HG03060 (cell line): ENCODE measurements around the gene SLC25A48.
"Not testable (repeated sequence)": the region's sequence is repeated elsewhere in the genome, so short reads cannot be mapped to it uniquely, and the experiment has no call there.

ENCODE experiments used
- ATAC-seq: cut with Tn5 transposase; IDR thresholded peaks from one replicate; pipeline ENCODE4 v1.9.1; 2021; ENCODE audit warnings: low read depth, moderate number of reproducible peaks; ENCODE audit not compliant: unreplicated experiment

SLC25A48 gene

DNA sequence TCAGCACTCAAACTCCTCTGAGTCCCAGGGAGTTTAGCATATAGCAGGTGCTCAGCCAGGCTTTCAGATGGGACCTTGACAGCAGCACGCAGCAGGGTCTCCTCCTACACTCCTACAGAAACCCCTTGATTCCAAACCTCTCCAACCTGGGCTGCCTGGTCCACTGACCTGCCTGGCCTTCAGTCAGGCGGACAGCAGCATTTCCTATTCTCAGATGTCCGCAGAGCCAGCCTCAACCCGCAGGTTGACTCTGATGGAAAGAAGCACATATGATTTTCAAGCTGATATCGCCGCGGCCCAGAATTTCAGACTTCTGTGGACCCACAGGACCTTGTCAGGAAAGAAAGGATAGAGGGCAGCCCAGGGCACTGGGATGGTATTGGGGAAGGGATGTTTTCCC is 5.3 kb upstream of the SLC25A48 start:
- ATAC-seq, result no peak

- no peak for ATAC-seq
Observed at GRCh38 chr5:135829681-135830383, 4.6 kb upstream of the SLC25A48 start.

GRCh38 chr5:135830384-135830700 is 4.1 kb upstream of the SLC25A48 start:
- ATAC-seq, result no peak

DNA sequence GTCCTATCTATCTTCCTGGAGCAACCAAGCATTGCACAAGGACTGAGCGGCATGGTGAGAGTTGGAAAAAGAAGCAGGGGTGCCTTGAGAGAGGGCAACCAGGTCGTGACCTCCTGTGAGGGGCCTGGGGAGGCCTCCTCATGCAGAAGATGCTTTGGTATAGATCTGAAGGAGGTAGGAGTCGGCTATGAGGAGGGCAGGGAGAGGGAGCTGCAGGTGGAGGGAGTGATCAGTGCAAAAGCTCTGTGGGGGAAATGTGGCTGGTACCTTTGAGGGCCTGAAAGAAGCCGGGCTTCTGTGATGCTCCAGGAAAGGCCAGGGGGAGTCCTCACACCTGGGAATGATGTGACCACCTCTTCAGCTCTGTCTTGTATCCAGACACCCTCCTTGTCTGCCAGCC is 3.6 kb upstream of the SLC25A48 start:
- ATAC-seq, result no peak

GRCh38 chr5:135831439-135831838 is 3.0 kb upstream of the SLC25A48 start:
- ATAC-seq, result no peak

DNA sequence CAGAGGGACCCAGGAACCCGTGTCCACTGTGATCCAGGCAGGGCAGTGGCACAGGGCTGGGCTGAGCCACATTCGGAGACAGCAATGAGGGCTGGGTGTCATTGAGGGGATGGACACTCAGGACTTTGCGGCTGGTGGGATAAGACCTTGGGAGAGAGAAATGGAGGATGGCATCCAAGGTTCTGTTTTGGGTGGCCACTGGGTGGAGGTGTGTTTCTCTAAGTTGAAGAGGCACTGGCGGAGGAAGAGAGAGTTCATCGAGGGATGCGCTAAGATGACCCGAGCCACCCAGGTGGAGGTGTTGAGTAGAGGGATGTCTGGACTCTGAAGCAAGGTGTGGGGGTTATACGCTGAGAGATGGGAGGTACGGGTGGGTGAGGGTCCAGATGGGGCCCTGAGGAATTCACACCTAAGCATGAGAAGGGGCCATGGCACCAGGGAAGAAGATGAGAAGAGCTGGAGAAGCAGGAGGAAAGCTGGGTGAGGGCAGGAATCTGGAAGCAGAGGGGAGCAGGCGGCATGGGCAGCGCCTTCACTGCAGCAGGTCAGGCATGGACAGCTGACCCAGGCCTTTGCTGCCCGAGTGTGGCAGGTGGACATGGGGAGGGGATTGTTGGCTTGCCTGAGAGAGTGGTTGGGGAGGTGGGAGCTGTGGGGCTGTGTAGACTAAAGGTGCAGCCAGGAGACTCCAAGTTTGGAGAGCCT is 2.5 kb upstream of the SLC25A48 start:
- no peak for ATAC-seq

- ATAC-seq, result no peak
Observed at GRCh38 chr5:135832941-135833920, 1.2 kb upstream of the SLC25A48 start.

DNA sequence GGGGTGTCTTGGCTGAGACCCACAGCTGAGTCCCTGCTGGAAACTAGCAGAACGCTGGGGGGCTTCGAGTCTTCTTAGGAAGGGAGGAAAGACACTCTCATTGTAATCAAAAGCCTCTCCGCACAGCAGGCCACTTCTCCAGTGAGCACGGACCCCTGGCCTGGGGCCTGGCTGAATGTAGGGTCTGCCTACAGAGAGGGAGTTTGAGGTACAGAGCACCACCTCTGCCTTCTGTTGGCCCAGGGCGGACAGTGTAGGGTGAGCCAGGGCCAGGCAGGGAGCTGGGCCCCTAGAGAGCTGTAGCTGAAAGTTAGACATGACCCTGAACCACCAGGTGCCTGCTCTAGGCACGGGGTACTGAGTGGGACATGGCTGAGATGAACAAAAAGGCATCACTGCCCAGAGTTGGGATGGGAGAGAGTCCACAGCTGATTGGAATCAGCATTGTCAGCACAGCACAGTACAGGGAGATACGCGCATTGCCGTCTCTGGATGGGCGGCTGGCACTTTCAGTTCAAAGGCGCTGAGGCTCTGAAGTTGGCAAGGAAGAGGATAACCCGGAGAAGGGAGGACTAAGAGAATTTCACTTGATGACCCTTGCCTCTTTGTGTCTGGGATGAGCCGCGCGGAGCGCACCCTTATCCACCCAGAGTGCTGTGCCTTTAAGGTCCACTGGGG is 363 bp upstream of the SLC25A48 start:
- no peak for ATAC-seq

DNA sequence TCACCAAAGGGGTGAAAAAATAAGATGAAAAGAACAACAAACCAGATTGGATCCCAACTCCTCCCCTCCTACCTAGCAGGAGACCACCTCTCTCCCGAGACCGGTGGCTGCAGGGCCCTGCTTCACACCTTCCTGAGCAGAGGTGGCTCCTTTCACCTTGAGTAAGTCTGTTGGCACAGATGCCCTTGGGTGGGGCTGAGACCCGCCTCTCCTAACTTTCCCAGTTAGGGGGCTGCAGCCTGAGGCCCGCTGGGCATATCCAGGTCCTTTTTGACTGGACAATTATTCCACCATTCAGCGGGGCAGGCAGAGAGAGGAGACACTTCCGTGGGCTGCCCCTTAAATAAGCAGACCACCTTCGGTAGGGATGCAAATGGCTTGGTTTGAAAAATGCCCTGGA is 1.3 kb downstream of the SLC25A48 start:
- ATAC-seq, result no peak

GRCh38 chr5:135838395-135838794 is 3.9 kb downstream of the SLC25A48 start:
- not testable (repeated sequence) for ATAC-seq

DNA sequence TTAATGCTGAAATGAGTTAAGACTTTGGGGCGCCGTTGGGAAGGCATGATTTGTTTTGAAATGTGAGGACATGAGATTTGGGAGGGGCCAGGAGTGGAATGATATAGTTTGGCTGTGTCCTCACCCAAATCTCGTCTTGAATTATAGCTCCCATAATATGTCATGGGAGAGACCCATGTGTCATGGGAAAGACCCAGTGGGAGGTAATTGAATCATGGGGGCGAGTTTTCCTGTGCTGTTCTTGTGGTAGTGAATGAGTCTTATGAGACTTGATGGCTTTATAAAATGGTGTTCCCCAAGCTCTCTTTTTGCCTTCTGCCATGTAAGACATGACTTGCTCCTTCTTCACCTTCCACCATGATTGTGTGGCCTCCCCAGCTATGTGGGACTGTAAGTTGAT is 5.1 kb downstream of the SLC25A48 start:
- no peak for ATAC-seq

- ATAC-seq, result no peak
Observed at GRCh38 chr5:135840959-135841358, 6.5 kb downstream of the SLC25A48 start.

DNA sequence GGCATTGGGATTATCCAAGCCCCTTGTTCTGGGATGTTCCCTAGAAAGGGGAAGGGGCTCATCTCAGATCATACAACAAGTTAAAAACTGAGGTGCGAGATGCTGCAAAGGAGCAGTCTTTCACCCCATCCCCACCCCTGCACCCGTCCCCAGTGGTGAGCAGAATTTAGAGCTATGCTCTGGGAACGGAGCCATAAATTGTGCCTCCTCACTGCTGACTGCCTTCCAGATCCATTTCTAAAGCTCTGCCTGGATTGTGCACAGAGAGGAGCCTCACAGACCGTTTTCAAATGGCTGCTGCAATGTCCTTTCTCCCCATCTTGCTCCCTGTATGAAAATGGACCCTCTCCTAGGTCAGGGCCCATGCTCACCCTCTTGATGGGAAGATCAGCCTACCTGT is 8.3 kb downstream of the SLC25A48 start:
- ATAC-seq, result no peak

- ATAC-seq, result no peak
Observed at GRCh38 chr5:135843571-135844337, 9.3 kb downstream of the SLC25A48 start.

DNA sequence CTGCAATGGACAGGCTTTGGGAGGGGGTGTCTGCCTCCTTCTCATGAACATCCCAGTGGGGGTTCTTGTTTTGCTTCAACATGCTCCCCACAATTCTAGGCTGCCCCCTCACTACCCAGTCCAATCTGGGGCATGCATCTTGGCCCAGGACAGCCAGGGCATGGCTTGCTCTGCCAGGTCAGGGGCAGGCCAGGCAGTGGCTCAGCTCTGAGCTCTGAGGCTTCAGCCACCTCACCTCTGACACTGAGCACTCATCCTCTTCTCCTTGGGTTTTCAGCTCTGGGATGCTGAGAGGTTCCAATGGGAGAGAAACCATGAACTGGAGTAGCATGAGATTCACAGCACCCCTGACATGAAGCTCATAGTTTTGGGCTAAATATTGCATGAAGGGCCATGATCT is 11.8 kb downstream of the SLC25A48 start:
- no peak for ATAC-seq

DNA sequence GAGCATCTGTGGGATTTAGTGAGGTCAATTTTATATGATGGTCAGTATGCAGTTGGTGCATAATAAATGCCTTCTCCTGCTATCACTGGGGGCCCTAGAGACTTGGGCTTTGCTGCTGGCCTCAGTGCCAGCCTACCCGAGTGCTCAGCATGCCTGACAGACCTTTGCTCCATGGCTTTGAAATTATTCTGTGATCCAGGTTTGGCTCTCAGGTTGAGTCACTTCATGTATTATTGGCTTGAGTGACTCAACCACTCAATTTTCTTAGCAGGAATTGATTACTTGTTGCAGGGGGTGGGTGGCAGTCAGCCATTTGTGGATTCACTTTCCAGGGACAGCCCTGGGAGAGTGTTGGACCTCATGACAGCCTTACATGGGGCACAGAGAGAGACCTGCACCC is 13.5 kb downstream of the SLC25A48 start:
- no peak for ATAC-seq

- ATAC-seq, result no peak
Observed at GRCh38 chr5:135850231-135850630, 15.8 kb downstream of the SLC25A48 start.

- ATAC-seq, result no peak
Observed at GRCh38 chr5:135850671-135851070, 16.2 kb downstream of the SLC25A48 start.

DNA sequence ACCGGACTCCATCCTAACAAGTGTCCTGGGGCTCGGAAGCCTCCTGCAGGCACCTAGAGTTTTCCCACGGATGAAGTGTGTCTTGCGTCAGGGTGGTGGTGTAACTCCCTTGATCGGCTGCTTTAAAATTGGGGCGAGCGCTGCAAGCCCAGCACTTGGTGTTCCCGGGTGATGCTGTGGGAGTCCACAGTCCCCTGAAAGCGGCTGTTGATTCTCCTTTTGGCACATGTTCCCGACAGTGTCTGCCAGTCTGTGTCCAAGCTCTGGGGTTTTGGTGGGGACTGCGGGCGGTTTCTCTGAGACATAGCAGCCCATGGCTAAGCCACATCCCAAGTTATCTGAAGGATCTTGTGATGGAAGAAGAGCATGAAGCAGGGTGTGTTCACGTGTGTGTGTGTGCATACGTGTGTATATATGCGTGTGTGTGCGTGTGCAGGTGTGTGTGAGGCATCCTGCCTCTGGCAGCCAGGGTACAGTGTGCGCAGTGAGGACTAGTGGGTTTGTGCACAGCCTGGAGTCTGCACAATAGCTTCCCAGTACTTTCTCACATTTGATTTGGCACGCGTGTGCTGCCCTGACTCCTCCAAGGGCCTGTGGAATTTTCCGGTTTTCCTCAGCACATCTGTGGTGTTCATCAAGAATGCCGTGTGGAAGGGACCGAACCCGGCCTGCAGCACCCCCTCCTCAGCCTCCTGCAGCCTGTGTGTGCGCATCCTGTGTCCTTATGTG is 16.9 kb downstream of the SLC25A48 start:
- no peak for ATAC-seq
